Mucosa of descending colon (tissue), 3 donors: Measurements from ENCODE around the gene ZNF813. TPM values are rescaled to one million over a fixed set of nuclear protein-coding genes. Genes with fewer than 3 reads are reported as not detected.
"Not testable (repeated sequence)": the region's sequence is repeated elsewhere in the genome, so short reads cannot be mapped to it uniquely, and the experiment has no call there.

ENCODE experiments used
- ATAC-seq: fragments of 200-7000 bp; cut with Tn5 transposase; one replicate; pipeline ENCODE4 v1.9.1; 2020; ENCODE audit warnings: mild to moderate bottlenecking, moderate library complexity
- DNase-seq, 3 donors: peaks; one replicate each; pipeline ENCODE4 v3.0.0-alpha.2; 2020
- H3K36me3 ChIP-seq: fragments of 200-600 bp; one replicate; pipeline ENCODE4 v1.8.0; 2021; ENCODE audit warnings: low read depth, mild to moderate bottlenecking
- H3K4me1 ChIP-seq: fragments of 200-600 bp; one replicate; pipeline ENCODE4 v1.8.0; 2021; ENCODE audit warnings: low read depth, mild to moderate bottlenecking
- H3K4me3 ChIP-seq: fragments of 200-600 bp; one replicate; pipeline ENCODE4 v1.8.0; 2021; ENCODE audit warnings: mild to moderate bottlenecking
- H3K9me3 ChIP-seq: fragments of 200-600 bp; one replicate; pipeline ENCODE4 v1.8.0; 2021; ENCODE audit warnings: mild to moderate bottlenecking
- intact Hi-C, 2 donors: fragments of 100-400 bp; cut with DNase I in 1 of 2; cut with micrococcal nuclease in 1 of 2; formaldehyde crosslinking; loops; one replicate each; pipeline versions ENCODE4 v1.11.0 to v1.11.1; 2022; cut with DNase I, micrococcal nuclease
- long read RNA-seq, 2 donors: library from polyadenylated mRNA; unstranded; transcript quantifications; one replicate each; pipeline ENCODE4 v2.0.0, GENCODE V29; 2019 to 2021
- total RNA-seq, 3 donors: library from RNA; stranded (reverse); fragmentation: NEBNext Ultra II Directional in 2 of 3; extraction: Animal tissue kit (Norgen Biotek cat#: 25700) in 2 of 3; gene quantifications; one replicate each; pipeline versions ENCODE4 v1.2.1 to v1.2.4, GENCODE V29; 2021 to 2023
- TF ChIP-seq, protein P1 (sequence below): fragments of 200-600 bp; IDR thresholded peaks from one replicate; pipeline ENCODE4 v1.8.0; 2022; ENCODE audit warnings: antibody characterized with exemption, mild to moderate bottlenecking
- donor health status: DM: no; HTN: no; CAD: no; lungs with moderate emphysema.
- donor health status: DM: no; HTN: no; CAD: no.
- donor health status: DM: no; HTN: yes; CAD: no.

ZNF813 gene
- 1 to 10 TPM; 3.7 to 4.5 (median 4.1) TPM for total RNA-seq
- long read RNA-seq, donor 1, full-length matches to known transcripts = 1 of 1 reads
- long read RNA-seq, donor 1, partial matches to known transcripts = 0 of 1 reads
- long read RNA-seq, donor 1, other reads (novel, unspliced or antisense) = 0 of 1 reads
- long read RNA-seq, donor 2, full-length matches to known transcripts = 1 of 1 reads
- long read RNA-seq, donor 2, partial matches to known transcripts = 0 of 1 reads
- long read RNA-seq, donor 2, other reads (novel, unspliced or antisense) = 0 of 1 reads

DNA sequence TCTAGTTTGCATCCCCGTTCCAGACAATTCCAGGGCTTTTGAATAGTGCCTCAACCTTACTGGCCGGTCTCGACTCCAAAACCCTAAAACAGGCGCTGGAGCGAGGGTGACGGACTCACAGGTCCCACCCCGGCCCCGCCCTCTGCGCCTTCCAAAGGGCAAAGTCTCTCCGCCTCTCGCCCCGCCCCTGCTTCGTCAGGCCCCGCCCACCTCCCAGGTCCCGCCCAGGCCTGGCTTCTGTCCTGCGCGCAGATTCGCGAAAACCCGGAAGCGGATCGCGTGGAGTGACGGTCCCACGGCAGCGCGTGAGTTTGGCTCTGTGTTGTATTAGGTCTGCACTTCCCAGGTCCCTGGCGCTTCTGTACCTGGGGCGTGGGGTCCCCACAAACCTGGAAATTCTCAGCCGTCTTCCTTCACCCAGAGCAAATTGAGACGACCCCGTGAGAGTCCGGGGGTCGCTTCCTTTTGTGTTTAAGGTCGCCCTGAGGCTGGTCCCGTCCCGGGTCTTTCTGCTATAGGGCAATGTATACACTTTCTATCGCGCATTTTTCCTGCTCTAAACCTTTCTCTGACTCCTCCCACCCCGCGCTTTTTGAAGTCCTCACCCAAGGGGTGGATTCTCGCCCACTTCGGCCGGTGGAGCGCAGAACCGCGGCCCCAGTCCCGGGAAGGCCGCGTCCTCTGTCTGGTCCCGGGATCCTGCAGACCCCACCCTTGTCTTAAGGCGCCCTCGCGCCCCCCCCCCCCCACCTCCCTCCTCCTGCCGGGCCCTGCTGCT, at the start of gene ZNF813:
ZNF813 (plus strand) TSS at position 249 of the 778 bp plus-strand sequence. CDS start 16,090 bp downstream, outside the sequence.
- DNase-seq (peak; percentile 96 to 99 (median 99)), ATAC-seq (peak; percentile 100)
- intact Hi-C loops = no loop called here
- peaks cover 11% of the 10 kb centered on the region for H3K4me1 ChIP-seq
- peaks cover 5% of the 10 kb centered on the region for H3K9me3 ChIP-seq
- TF ChIP-seq, protein P1, sequence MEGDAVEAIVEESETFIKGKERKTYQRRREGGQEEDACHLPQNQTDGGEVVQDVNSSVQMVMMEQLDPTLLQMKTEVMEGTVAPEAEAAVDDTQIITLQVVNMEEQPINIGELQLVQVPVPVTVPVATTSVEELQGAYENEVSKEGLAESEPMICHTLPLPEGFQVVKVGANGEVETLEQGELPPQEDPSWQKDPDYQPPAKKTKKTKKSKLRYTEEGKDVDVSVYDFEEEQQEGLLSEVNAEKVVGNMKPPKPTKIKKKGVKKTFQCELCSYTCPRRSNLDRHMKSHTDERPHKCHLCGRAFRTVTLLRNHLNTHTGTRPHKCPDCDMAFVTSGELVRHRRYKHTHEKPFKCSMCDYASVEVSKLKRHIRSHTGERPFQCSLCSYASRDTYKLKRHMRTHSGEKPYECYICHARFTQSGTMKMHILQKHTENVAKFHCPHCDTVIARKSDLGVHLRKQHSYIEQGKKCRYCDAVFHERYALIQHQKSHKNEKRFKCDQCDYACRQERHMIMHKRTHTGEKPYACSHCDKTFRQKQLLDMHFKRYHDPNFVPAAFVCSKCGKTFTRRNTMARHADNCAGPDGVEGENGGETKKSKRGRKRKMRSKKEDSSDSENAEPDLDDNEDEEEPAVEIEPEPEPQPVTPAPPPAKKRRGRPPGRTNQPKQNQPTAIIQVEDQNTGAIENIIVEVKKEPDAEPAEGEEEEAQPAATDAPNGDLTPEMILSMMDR = no peak
- H3K36me3 ChIP-seq = no peaks in the 10 kb centered on the region
- H3K4me3 ChIP-seq = peak within 1 kb of the TSS; percentile 35

DNA sequence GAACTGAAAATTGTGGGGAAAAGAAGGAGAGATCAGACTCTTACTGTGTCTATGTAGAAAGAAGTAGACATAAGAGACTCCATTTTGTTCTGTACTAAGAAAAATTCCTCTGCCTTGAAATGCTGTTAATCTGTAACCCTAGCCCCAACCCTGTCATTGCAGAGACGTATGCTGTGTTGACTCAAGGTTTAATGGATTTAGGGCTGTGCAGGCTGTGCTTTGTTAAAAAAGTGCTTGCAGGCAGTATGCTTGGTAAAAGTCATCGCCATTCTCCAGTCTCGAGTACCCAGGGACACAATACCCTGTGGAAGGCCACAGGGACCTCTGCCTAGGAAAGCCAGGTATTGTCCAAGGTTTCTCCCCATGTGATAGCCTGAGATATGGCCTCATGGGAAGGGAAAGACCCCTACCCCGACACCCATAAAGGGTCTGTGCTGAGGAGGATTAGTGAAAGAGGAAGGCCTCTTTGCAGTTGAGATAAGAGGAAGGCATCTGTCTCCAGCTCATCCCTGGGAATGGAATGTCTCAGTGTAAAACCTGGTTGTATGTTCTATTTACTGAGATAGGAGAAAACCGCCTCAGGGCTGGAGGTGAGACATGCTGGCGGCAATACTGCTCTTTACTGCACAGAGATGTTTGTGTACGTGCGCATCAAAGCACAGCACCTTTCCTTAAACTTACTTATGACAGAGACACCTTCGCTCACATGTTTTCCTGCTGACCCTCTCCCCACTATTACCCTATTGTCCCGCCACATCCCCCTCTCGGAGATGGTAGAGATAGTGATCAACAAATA, 46.8 kb upstream of the ZNF813 start:
- DNase-seq, H3K4me3 ChIP-seq, H3K36me3 ChIP-seq, ATAC-seq, H3K4me1 ChIP-seq, intact Hi-C loops: not testable (repeated sequence)
- peaks cover 20% of the 10 kb centered on the region for H3K9me3 ChIP-seq

DNA sequence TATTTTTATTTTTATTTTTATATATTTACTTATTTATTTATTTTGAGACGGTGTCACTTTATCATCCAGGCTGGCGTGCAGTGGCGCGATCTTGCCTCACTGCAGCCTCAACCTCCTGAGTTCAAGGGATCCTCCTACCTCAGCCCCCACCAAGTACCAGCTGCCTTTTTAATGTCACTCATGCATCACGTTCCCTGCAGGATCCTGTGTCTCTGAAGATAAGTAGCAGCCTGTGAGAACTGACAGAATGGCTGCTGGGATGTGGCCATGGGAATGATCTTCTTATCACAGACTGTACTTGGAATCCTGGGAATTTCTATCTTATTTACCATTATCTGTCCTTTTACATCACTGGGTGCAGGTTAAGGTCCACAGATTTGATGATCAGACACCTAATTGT, 45.0 kb upstream of the ZNF813 start:
- DNase-seq (no peak), ATAC-seq (no peak)
- no peaks in the 10 kb centered on the region for H3K4me1 ChIP-seq
- TF ChIP-seq, protein P1 = no peak
- intact Hi-C loops = no loop called here
- H3K36me3 ChIP-seq = no peaks in the 10 kb centered on the region
- H3K4me3 ChIP-seq = no peak overlapping the region
- H3K9me3 ChIP-seq = peaks cover 13% of the 10 kb centered on the region

DNA sequence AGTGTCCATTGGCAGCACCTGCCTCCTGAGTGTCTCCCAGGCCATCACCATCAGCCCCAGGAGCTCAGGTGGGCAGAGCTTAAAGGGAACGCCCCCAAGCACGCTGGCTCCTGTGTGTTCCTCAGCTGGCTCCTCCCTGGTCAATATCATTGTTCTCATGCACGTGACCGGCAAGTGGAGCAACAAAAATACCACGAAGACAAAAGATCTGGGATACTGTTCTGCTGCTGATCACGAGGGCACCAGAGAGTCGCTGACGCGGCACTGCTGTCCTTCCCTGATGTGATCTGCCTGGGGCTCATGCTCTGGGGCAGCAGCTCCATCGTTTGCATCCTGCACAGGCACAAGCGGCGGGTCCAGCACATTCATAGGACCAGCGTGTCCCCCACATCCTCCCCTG, 44.5 kb upstream of the ZNF813 start:
- intact Hi-C loops, H3K36me3 ChIP-seq, ATAC-seq, H3K4me3 ChIP-seq, H3K4me1 ChIP-seq, DNase-seq: not testable (repeated sequence)
- peaks cover 11% of the 10 kb centered on the region for H3K9me3 ChIP-seq

DNA sequence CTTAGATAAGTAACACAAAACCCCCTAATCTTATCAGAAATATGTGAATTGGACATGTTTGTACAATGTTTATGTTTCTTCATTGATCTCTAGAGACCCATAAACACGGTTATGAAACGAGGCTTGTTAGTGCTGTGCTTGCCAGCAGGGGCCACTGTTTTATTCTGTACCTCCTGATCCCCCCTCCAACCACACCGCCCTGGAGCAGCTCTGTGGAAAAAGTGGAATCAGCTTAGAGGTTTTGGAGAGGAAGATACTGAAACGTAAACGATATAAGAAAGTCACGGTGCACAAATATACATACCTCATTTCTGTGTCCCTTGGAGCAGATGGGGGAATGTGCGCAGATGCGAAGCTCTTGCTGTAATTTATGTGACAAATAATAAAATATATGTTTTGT, 43.9 kb upstream of the ZNF813 start:
- H3K4me3 ChIP-seq, H3K4me1 ChIP-seq, H3K9me3 ChIP-seq, DNase-seq, intact Hi-C loops, H3K36me3 ChIP-seq, ATAC-seq: not testable (repeated sequence)

DNA sequence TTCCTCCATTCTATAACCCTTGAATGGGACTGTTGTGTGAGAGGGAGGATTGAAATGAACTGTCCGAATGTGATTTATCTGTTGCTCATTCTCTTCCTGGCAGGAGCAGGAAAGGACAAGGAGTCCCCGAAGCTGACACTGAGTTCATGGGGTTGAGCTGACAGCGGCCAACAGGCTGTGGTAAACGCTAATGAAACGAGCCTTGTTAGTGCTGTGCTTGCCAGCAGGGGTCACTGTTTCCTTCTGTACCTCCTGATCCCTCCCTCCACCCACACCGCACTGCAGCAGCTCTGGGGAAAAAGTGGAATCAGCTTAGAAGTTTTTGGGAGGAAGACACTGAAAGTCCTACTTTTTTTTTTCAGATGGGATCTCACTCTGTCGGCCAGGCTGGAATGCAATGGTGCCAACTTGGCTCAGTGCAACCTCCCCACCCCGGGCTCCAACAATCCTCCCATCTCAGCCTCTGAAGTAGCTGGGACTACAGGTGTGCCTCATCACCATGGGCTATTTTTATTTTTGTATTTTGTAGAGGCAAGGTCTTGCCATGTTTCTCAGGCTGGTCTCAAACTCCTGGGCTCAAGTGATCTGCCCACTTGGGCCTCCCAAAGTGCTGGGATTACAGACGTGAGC, 42.5 kb upstream of the ZNF813 start:
- TF ChIP-seq, protein P1 = peak; percentile 53
- Histone ChIP-seq H3K4me3 (no peak overlapping the region), H3K9me3 (no peaks in the 10 kb centered on the region), H3K4me1 (no peaks in the 10 kb centered on the region), H3K36me3 (no peaks in the 10 kb centered on the region)
- peak; percentile 56 to 79 (median 68) for DNase-seq
- peak; percentile 97 for ATAC-seq
- intact Hi-C loops = no loop called here
